Uterus (tissue), 2 donors: ENCODE data around the gene YTHDC2.

Experiments
- CTCF ChIP-seq, 4 experiments: fragments of 200-600 bp in 2 of 4; fragments of 450-650 bp in 2 of 4; sonication (generic) in 2 of 4; IDR thresholded peaks; one replicate each; pipeline ENCODE4 v1.5.1; 2016 to 2019; ENCODE audit warnings: antibody characterized with exemption in 4 of 4, mild to moderate bottlenecking in 2 of 4, moderate library complexity in 1 of 4
- POLR2A ChIP-seq, 2 donors: fragments of 450-650 bp; IDR thresholded peaks; one replicate each; pipeline ENCODE4 v1.6.1; 2016; ENCODE audit warnings: antibody characterized with exemption in 2 of 2, mild to moderate bottlenecking in 1 of 2, moderate library complexity in 1 of 2

- no peak for TF ChIP-seq CTCF (IDR thresholded peaks at IDR 0.05)
- no peak for TF ChIP-seq POLR2A (IDR thresholded peaks at IDR 0.05)
These were observed 9.7 kb downstream of the YTHDC2 start for GRCh38 chr5:113523168-113523567.
